Brain microvascular endothelial cell (primary cell): ENCODE results near the gene AFAP1L2.

Experiments
- DNase-seq: peaks from one replicate; pipeline ENCODE4 v3.0.0-alpha.2; 2020
- H3K27ac ChIP-seq: fragments of 250-450 bp; sonication (Bioruptor Pico); 2 replicates; pipeline ENCODE4 v1.5.1; 2020; ENCODE audit warnings: mild to moderate bottlenecking, moderate library complexity
- H3K27me3 ChIP-seq: fragments of 250-450 bp; sonication (Bioruptor Pico); replicated peaks from 2 replicates; pipeline ENCODE4 v1.5.1; 2020; ENCODE audit warnings: mild to moderate bottlenecking
- H3K36me3 ChIP-seq: fragments of 250-450 bp; sonication (Bioruptor Pico); replicated peaks from 2 replicates; pipeline ENCODE4 v1.5.1; 2020; ENCODE audit warnings: mild to moderate bottlenecking
- H3K4me3 ChIP-seq: 2 replicates; pipeline ENCODE4 v1.5.1; 2011; ENCODE audit warnings: low read depth, mild to moderate bottlenecking, control low read depth, low read length, moderate library complexity
- CTCF ChIP-seq: IDR thresholded peaks from 2 replicates; pipeline ENCODE4 v1.5.1; 2011; ENCODE audit warnings: low read depth, mild to moderate bottlenecking, moderate library complexity, low read length, control low read depth, inconsistent platforms; ENCODE audit errors: missing control alignments
- in situ Hi-C: cut with HindIII; loops from 2 replicates; pipeline ENCODE4 v1.10.0; 2017; ENCODE audit warnings: low sequenced_read_pairs, low pct_ligation_motif_present

The AFAP1L2 gene

GRCh38 chr10:114392112-114392835 lies 12.0 kb downstream of the AFAP1L2 start:
- Histone ChIP-seq H3K36me3 (no peaks in the 10 kb centered on the region), H3K4me3 (no peak overlapping the region), H3K27ac (no peak overlapping the region), H3K27me3 (no peaks in the 10 kb centered on the region)
- DNase-seq, result no peak
- no peak for TF ChIP-seq CTCF
- in situ Hi-C loops, result no loop called here

GRCh38 chr10:114391599-114391998 lies 12.7 kb downstream of the AFAP1L2 start:
- no peak for TF ChIP-seq CTCF
- Histone ChIP-seq H3K27ac (no peak overlapping the region), H3K36me3 (no peaks in the 10 kb centered on the region), H3K27me3 (no peaks in the 10 kb centered on the region), H3K4me3 (no peak overlapping the region)
- in situ Hi-C loops, result no loop called here
- no peak for DNase-seq

- Histone ChIP-seq H3K4me3 (no peak overlapping the region), H3K36me3 (no peaks in the 10 kb centered on the region), H3K27me3 (no peaks in the 10 kb centered on the region), H3K27ac (no peak overlapping the region)
- in situ Hi-C loops, result no loop called here
- peak; percentile 67 for DNase-seq
- no peak for TF ChIP-seq CTCF
These were observed 14.9 kb downstream of the AFAP1L2 start for GRCh38 chr10:114389426-114389825.

DNA sequence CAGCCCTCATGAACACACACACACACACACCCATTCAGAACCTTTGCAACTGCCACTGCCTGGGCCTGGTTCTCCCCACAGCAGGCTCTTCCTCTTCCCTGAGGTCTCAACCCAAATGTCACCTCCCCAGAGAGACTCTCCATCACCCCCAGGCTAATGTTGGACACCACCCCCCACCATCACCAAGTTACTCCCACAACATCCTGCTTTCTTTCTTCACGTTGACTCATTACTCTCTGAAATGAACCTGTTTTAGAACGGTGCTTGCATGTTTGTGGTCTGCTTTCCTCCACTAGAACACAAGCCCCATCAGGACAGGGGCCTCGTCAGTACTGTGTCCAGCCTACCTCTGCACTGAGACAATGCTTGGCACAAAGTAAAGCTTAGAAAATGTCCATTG lies 16.0 kb downstream of the AFAP1L2 start:
- H3K27ac ChIP-seq, result no peak overlapping the region
- in situ Hi-C loops, result no loop called here
- H3K36me3 ChIP-seq, result no peaks in the 10 kb centered on the region
- DNase-seq, result no peak
- H3K27me3 ChIP-seq, result no peaks in the 10 kb centered on the region
- no peak for TF ChIP-seq CTCF
- H3K4me3 ChIP-seq, result no peak overlapping the region

DNA sequence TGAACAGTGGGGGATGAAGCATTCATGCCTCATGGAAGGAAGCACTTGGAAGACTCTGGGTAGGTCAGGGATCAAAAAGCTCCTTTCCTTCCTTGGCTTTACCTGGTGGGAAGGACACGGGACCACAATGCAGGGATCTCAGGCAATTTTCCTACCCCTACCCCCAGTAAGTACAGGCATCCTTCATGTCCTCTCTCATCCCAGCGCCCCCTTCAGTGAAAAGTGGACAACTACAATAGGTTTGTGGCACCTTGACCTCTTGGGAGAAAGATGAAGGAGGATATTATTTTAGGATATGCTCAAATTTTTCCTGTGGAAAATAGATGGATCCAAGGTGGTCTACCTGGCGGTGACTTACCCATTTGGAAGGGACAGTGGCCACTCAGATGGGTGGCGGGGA lies 16.5 kb downstream of the AFAP1L2 start:
- in situ Hi-C loops, result no loop called here
- no peak for DNase-seq
- Histone ChIP-seq H3K27ac (no peak overlapping the region), H3K27me3 (no peaks in the 10 kb centered on the region), H3K36me3 (no peaks in the 10 kb centered on the region), H3K4me3 (no peak overlapping the region)
- peak; percentile 23 for TF ChIP-seq CTCF

GRCh38 chr10:114386452-114386851 lies 17.9 kb downstream of the AFAP1L2 start:
- H3K27me3 ChIP-seq, result peaks cover 2% of the 10 kb centered on the region
- in situ Hi-C loops, result no loop called here
- H3K27ac ChIP-seq, result no peak overlapping the region
- H3K4me3 ChIP-seq, result no peak overlapping the region
- no peaks in the 10 kb centered on the region for H3K36me3 ChIP-seq
- TF ChIP-seq CTCF, result no peak
- DNase-seq, result no peak
